WTC11 (cell line): ENCODE measurements around the gene BTBD10.

ENCODE experiments used
- ATF6 ChIP-seq: sonication (generic); formaldehyde crosslinking; IDR thresholded peaks from 2 replicates; pipeline ENCODE4 v1.8.1; 2023; ENCODE audit warnings: mild to moderate bottlenecking, missing genetic modification reagents
- CTCF ChIP-seq: fragments of 200-600 bp; IDR thresholded peaks from 2 replicates; pipeline ENCODE4 v1.8.0; 2022; ENCODE audit warnings: antibody characterized with exemption
- TP53 ChIP-seq: sonication (generic); formaldehyde crosslinking; IDR thresholded peaks from 2 replicates; pipeline ENCODE4 v1.8.1; 2023; ENCODE audit warnings: mild to moderate bottlenecking, missing genetic modification reagents
- ZNF121 ChIP-seq: sonication (generic); formaldehyde crosslinking; IDR thresholded peaks from 2 replicates; pipeline ENCODE4 v1.8.0; 2023; ENCODE audit warnings: missing genetic modification reagents
- ZNF138 ChIP-seq: sonication (generic); formaldehyde crosslinking; conservative IDR thresholded peaks from 2 replicates; pipeline ENCODE4 v1.8.1; 2022; ENCODE audit warnings: mild to moderate bottlenecking, moderate library complexity, missing genetic modification reagents

GRCh38 chr11:13405220-13405619, 57.8 kb downstream of the BTBD10 start:
- TF ChIP-seq CTCF (no peak), TP53 (CRISPR knock-in tag) (no peak), ATF6 (CRISPR knock-in tag) (no peak), ZNF138 (no peak), ZNF121 (no peak)
